ENCODE data around the gene TMEM53. TPM values are rescaled to one million over a fixed set of nuclear protein-coding genes. Genes with fewer than 3 reads are reported as not detected.

TMEM53 gene
- polyA plus RNA-seq, 10 donors, result 4.2 to 5.9 (median 5.5) TPM

DNA sequence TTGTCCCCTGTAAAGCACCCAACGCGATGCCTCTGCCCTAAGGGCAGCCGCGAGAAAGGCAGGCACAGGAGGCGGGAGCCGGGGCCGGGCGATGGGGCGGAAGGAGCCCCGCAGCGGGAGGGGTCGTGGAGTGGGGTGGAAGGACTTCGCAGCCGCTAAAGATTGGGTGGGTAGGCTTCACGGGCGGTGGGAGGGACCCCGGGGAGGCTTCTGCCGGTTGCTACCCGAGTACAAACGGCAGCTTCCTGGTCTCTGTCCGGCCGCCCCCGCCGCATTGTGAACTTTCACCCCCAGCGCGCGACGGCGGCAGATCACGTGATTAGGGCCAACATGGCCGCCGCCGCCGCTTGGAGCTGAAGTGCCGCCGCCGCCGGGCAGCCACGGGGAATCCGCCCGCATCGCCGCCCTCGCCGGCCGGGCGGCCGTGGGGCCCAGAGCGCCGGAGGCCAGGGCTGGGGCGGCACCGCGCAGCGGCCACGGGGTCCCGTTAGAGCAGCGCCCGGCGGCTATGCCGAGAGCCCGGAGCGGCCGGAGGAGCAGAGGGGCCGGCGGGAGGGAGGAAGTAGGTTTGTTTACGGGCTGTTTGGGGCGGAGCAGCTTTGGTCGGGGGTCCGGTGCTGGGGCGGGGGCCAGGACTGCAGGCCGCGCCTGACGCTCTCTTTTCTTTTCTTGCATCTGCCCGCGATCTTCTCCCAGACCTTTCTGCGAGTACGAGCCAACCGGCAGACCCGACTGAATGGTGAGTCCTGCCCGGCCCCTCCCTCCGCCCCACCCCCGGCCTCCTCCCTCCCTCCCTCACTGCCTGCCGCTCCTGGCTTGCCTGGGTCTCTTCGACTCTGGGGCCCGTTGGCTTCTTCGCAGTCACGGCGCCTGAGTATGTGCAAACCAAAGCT lies 42.4 kb downstream of the TMEM53 start:
- peak; percentile 86 to 96 (median 89) for DNase-seq

DNA sequence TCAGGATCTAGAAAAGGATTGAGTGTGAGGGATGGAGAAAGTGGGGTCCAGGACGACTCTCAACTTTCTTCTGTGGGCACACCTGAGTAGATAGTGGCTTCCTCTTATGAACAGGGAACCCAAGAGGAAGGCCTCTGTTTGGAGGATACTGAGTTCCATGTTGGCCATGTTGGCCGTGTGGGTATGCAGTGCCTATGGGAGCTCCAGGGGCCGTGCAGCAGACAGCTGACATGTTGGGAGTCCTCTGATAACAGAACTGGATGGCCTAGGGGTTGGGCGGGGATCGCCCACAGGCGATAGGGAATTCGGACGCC lies 43.0 kb downstream of the TMEM53 start:
- no peak for DNase-seq

DNA sequence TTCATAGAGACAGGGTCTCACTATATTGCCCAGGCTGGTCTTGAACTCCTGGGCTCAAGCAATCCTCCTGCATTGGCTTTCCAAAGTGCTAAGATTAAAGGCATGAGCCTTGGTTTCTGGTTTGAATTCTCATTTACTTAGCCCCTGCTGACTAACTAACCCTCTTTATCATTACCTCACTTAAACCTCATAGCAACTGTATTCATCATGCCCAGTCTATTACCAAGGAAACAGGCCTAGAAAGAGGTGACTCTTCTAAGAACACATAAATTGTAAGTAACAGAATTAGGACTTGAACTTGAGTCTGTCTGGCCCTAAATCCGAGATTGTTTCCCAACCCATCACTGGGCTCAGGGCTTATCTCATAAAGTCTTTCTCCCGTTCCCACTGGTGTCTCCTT lies 44.2 kb downstream of the TMEM53 start:
- DNase-seq, result no peak

- DNase-seq, result peak in 1 of 3 donors; percentile 68
Observed at GRCh38 chr1:44628962-44629756, 45.1 kb downstream of the TMEM53 start.

GRCh38 chr1:44625348-44625747 lies 48.9 kb downstream of the TMEM53 start:
- DNase-seq, result no peak

- DNase-seq, result no peak
Observed at GRCh38 chr1:44624268-44624901, 49.9 kb downstream of the TMEM53 start.

DNA sequence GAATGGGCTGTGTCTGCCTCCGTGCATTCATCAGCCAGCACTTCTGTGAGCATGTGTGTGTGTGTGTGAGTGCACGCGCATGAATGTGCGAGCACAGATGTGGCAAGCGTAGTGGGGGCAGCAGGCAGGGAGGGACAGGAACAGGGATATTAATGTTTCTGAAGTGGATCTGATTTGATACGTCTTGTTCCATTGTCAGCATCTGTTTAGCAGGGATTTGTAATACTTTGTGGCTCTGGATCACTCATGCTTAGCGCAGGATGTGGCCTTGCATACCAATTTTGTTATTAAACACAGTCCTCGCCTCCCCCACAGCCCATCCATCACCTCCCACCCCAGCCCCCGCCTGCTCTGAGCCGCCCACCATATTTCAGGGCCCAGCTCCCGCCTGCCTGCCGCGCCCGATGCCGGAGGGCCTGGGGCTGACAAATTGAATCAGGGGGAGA lies 52.4 kb downstream of the TMEM53 start:
- peak in 1 of 3 donors; percentile 41 for DNase-seq

DNA sequence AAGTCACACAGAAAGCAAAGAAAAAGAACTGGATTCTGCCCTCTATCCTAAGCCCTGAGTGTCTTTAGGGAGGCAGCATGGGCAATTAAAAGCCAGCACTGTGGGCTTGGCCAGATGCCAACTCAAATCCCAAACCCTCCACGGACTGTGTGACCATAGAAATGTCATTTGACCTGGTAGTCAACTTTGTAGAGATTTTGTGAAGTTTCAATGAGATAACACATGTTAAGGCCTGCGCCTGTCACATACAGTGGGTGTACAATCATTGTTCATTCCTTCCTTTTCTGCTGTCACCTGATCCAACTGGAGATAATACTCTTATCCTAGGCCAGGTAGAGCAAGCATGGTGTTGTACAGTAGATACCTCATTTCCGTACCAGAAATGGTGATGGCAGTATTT lies 54.2 kb downstream of the TMEM53 start:
- no peak for DNase-seq

GRCh38 chr1:44619261-44619900 lies 54.9 kb downstream of the TMEM53 start:
- DNase-seq, result peak in 2 of 3 donors; percentile 37 to 66

- DNase-seq, result no peak
Observed at GRCh38 chr1:44617703-44618029, 56.6 kb downstream of the TMEM53 start.

GRCh38 chr1:44616991-44617702 lies 57.1 kb downstream of the TMEM53 start:
- no peak for DNase-seq

DNA sequence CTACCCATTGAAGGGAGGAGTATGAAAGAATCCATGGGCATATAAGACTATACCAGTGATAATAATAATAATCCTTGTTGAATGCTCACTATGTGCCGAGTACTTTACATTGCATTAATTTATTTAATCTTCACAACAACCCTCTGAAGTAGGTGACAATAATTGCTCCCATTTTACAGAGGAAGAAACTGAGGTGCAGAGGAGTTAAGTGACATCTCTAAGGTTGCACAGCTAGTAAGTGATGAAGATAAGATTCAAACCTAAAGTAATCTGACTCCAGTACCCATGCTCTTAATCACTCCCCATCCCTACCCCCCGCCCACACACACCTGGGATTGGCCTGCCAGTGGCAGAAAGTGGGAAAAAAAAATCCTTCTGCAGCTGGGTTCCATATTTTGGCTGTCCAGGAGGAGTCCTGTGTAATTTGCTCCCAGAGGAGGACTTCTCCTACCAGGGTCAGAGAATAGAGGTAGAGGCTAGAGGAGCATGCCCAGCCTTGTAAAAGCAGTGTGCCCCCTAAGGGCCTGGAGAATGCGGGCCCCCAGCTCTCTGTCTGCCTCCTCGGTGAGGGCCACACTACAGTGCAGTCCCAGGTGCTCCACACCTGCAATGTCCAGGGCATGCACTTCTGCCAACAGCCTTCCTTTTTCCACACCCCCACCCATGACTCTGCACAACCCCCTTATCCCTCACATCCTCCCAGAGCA lies 57.8 kb downstream of the TMEM53 start:
- DNase-seq, result no peak

- no peak for DNase-seq
Observed at GRCh38 chr1:44613941-44614340, 60.3 kb downstream of the TMEM53 start.

GRCh38 chr1:44611866-44612265 lies 62.4 kb downstream of the TMEM53 start:
- DNase-seq, result no peak

DNA sequence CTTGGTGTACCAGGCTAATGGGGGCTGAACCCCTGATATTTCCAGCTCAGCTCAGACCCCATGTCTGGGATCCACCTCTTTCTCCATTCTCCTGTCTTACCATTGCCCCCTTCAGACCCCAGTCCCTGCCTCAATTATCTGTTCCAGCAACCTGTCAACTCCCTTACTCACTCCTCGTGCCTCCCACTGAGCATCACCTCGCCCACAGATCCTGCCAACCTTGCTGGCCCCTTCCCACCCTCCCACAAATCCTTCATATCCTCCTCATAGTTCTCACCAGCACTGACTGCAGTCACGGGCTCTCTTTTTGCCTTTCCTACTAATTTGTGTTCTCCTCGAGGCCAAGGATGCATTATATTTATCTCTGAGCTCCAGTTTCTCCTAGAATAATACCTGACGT lies 62.9 kb downstream of the TMEM53 start:
- no peak for DNase-seq

DNA sequence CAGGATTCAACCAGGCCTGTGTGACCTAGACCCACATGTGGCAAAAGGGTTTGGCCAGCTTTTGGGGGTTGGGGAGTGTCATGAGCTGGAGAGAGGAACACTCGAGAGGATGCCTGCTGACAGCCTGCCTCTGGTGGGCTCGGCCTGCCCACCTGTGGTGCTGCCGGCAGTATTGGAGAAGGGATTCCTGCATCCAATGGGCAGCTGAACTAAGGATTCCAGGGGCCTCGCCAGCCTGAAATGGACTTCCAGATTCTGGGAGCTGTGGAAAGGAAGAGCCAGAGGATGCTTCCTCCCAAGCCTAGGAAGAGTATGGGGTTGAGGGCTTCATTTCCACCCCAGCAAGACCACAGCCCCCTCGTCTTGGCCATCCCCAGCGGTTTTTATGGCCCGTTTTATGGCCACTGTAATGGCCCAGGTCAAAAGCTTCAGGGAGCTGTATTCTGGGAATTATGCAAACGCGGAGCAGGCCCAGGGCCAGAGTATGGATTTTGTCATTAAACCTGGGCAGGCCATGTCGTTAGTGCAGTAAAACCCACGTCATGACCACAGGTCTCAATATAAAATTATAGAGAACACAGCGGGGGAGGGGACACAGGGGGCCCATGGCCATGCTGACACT lies 63.6 kb downstream of the TMEM53 start:
- no peak for DNase-seq

DNA sequence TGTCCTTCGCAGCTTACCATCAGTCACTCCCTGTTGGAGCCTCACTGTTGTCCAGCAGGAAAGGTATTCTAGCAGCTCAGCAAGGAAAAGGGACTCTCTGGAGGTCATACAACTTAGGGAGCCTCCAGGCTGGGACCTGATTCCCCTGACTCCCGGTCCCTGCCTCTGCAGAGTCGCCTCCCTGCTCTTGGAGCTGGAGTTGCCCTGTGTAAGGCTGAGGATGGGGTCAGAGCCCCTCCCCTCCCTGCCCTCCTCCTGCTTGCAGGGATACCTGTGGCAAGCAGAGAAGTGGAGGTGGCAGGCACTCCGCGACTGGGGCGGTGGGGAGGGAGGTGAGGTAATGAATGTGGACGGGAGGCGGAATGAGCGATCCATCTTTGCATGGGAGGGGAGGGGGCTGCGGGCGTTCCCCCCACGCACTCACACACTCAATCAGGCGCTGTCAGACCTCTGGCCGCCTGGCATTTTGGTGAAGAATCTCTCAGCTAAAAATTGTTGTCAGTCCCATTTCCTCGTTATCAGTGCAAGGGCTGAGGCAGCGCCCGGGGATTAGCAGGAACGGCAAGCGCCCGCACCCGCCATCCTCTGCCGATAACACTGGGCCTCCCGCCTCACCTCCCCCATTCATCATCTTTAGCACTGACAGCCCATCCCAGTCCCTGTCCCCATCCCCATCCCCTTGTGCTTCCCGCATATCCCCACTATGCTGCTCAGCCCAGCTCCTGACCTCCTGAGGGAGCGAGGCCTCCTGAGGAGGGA lies 64.3 kb downstream of the TMEM53 start:
- DNase-seq, result no peak

- DNase-seq, result no peak
Observed at GRCh38 chr1:44609412-44609767, 64.9 kb downstream of the TMEM53 start.

- DNase-seq, result no peak
Observed at GRCh38 chr1:44608141-44608540, 66.1 kb downstream of the TMEM53 start.
